B cell (primary cell): ENCODE results near the gene GSTA3.

Source experiments
- EZH2 ChIP-seq: IDR thresholded peaks from 2 replicates; pipeline ENCODE4 v1.6.1; 2012; ENCODE audit warnings: borderline replicate concordance, low read depth, mild to moderate bottlenecking, moderate library complexity, low read length; ENCODE audit not compliant: insufficient read depth, poor library complexity, severe bottlenecking
- TF ChIP-seq, protein P1 (sequence below): fragments of 200-600 bp; IDR thresholded peaks from one replicate; pipeline ENCODE4 v1.8.0; 2022; ENCODE audit warnings: antibody characterized with exemption, mild to moderate bottlenecking

DNA sequence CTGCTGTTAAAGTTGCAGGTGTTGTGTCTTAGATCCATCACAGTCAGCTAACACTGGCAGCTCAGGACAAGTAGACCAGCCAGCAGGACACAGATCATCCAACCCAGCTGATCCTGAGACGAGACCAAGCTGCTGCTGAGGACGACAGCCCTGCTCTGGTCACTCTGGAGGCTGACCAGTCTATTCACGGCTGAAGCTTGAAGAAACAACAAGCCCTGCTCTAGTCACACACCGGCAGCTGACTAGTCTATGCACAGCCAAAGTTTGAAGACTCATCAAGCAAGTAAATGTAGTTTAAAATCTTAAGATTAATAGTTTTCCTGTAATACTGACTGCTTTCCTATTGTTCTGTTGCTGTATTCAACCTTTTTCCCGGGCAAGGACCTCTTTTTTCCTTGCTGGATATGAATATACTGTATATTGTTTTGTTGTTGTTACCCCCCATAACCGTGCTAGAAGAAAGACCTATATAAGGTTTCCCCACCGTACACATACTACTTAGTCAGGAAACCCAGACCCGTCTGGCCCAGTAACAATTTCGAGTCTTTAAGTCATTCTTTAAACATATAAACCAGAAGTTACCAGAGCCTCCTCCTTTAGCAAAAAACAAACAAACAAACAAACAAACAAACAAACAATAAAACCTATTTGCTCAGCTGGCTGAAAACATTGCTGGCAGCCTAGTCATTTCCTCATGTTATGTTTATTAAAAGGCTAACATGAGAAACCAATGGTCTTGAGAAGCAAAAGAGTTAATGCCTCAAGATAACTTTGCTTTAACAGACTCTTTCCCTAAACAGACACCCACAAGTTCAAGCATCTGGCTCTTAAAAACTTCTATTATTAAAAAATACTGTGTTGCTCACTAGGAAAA lies 16.7 kb upstream of the GSTA3 start:
- TF ChIP-seq, protein P1, sequence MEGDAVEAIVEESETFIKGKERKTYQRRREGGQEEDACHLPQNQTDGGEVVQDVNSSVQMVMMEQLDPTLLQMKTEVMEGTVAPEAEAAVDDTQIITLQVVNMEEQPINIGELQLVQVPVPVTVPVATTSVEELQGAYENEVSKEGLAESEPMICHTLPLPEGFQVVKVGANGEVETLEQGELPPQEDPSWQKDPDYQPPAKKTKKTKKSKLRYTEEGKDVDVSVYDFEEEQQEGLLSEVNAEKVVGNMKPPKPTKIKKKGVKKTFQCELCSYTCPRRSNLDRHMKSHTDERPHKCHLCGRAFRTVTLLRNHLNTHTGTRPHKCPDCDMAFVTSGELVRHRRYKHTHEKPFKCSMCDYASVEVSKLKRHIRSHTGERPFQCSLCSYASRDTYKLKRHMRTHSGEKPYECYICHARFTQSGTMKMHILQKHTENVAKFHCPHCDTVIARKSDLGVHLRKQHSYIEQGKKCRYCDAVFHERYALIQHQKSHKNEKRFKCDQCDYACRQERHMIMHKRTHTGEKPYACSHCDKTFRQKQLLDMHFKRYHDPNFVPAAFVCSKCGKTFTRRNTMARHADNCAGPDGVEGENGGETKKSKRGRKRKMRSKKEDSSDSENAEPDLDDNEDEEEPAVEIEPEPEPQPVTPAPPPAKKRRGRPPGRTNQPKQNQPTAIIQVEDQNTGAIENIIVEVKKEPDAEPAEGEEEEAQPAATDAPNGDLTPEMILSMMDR, result no peak
- TF ChIP-seq EZH2, result no peak
